Measurements from ENCODE around the gene USP1. TPM values are rescaled to one million over a fixed set of nuclear protein-coding genes. Genes with fewer than 3 reads are reported as not detected.

The USP1 gene
- total RNA-seq, 5 donors from 2014 or later (not counting 1 experiment from before 2014, with no cell fraction given), result 25.9 to 36.5 (median 33.0) TPM

- no peaks in the 10 kb centered on the region for H3K36me3 Mint-ChIP-seq
- H3K27ac Mint-ChIP-seq, result no peak overlapping the region
- no peak for DNase-seq
- no peaks in the 10 kb centered on the region for H3K9me3 Mint-ChIP-seq
- no peak overlapping the region for H3K4me3 Mint-ChIP-seq
- Histone ChIP-seq H3K4me1 (ENCODE audit: control insufficient read depth in 1 of 2, extremely low read depth in 1 of 2, insufficient read depth in 2 of 2, low read length in 2 of 2) (no peaks in the 10 kb centered on the region), H3K9me3 (no peaks in the 10 kb centered on the region), H3K27me3 (replicated peaks in 1 of 2; ENCODE audit: control insufficient read depth in 2 of 2, extremely low read depth in 1 of 2, insufficient read depth in 2 of 2, low read length in 1 of 2) (peaks cover 0 to 2% of the 10 kb centered on the region in 2 experiments), H3K27ac (ENCODE audit: low read length) (no peak overlapping the region), H3K4me3 (ENCODE audit: control insufficient read depth in 1 of 2, extremely low read depth in 1 of 2, low read length in 1 of 2) (no peak overlapping the region), H3K36me3 (ENCODE audit: control insufficient read depth in 2 of 2, extremely low read depth in 1 of 2, insufficient read depth in 1 of 2, low read length in 1 of 2) (no peaks in the 10 kb centered on the region)
- H3K27me3 Mint-ChIP-seq, result no peaks in the 10 kb centered on the region
- CTCF ChIA-PET, result interaction anchor here (0.5 to 2.4 kb wide), 10 partner anchors 9 to 998 kb away, joined by 3 to 13 read pairs (median 3); no protein-coding TSS in a partner anchor
- POLR2A ChIA-PET, result no interaction called here
- no peaks in the 10 kb centered on the region for H3K4me1 Mint-ChIP-seq
- WGBS (ENCODE audit: insufficient coverage), result 77% methylated on average over 3 of the region's 3 CpGs
- no peak for ATAC-seq (replicated peaks in 1 of 4)
Measured at GRCh38 chr1:62406576-62406975, 30.3 kb upstream of the USP1 start.

- peak in 6 of 35 experiments; percentile 3 to 73 (median 16) for DNase-seq
- no peak overlapping the region for H3K4me3 ChIP-seq (ENCODE audit: control insufficient read depth in 1 of 2, extremely low read depth in 1 of 2, low read length in 1 of 2)
- POLR2A ChIA-PET, result no interaction called here
- WGBS (ENCODE audit: insufficient coverage), result 100% methylated on average over 4 of the region's 12 CpGs
- Mint-ChIP-seq H3K4me1 (no peaks in the 10 kb centered on the region), H3K4me3 (no peak overlapping the region), H3K9me3 (no peaks in the 10 kb centered on the region), H3K27ac (no peak overlapping the region), H3K36me3 (no peaks in the 10 kb centered on the region), H3K27me3 (no peaks in the 10 kb centered on the region)
- H3K36me3 ChIP-seq (ENCODE audit: control insufficient read depth in 2 of 2, extremely low read depth in 1 of 2, insufficient read depth in 1 of 2, low read length in 1 of 2), result no peaks in the 10 kb centered on the region
- peaks cover 0 to 9% of the 10 kb centered on the region in 2 experiments for H3K27me3 ChIP-seq (replicated peaks in 1 of 2; ENCODE audit: control insufficient read depth in 2 of 2, extremely low read depth in 1 of 2, insufficient read depth in 2 of 2, low read length in 1 of 2)
- no peaks in the 10 kb centered on the region for H3K4me1 ChIP-seq (ENCODE audit: control insufficient read depth in 1 of 2, extremely low read depth in 1 of 2, insufficient read depth in 2 of 2, low read length in 2 of 2)
- CTCF ChIA-PET, result interaction anchor here (0.7 to 2.4 kb wide), 7 partner anchors 10 to 1004 kb away, joined by 3 to 13 read pairs (median 3); no protein-coding TSS in a partner anchor
- H3K27ac ChIP-seq (ENCODE audit: low read length), result no peak overlapping the region
- no peaks in the 10 kb centered on the region for H3K9me3 ChIP-seq
- ATAC-seq (replicated peaks in 1 of 4), result peak in 1 of 4 experiments; percentile 42
Measured at GRCh38 chr1:62407398-62408009, 29.3 kb upstream of the USP1 start.

- DNase-seq, result no peak
- Histone ChIP-seq H3K27me3 (replicated peaks in 1 of 2; ENCODE audit: control insufficient read depth in 2 of 2, extremely low read depth in 1 of 2, insufficient read depth in 2 of 2, low read length in 1 of 2) (peaks cover 0 to 19% of the 10 kb centered on the region in 2 experiments), H3K4me1 (ENCODE audit: control insufficient read depth in 1 of 2, extremely low read depth in 1 of 2, insufficient read depth in 2 of 2, low read length in 2 of 2) (no peaks in the 10 kb centered on the region), H3K9me3 (no peaks in the 10 kb centered on the region), H3K27ac (ENCODE audit: low read length) (no peak overlapping the region), H3K4me3 (ENCODE audit: control insufficient read depth in 1 of 2, extremely low read depth in 1 of 2, low read length in 1 of 2) (no peak overlapping the region), H3K36me3 (ENCODE audit: control insufficient read depth in 2 of 2, extremely low read depth in 1 of 2, insufficient read depth in 1 of 2, low read length in 1 of 2) (no peaks in the 10 kb centered on the region)
- no peak overlapping the region for H3K4me3 Mint-ChIP-seq
- H3K27ac Mint-ChIP-seq, result no peak overlapping the region
- peaks cover 0 to 3% of the 10 kb centered on the region in 2 donors for H3K27me3 Mint-ChIP-seq
- no peaks in the 10 kb centered on the region for H3K36me3 Mint-ChIP-seq
- WGBS (ENCODE audit: insufficient coverage), result 90% methylated on average over 3 of the region's 8 CpGs
- H3K9me3 Mint-ChIP-seq, result no peaks in the 10 kb centered on the region
- CTCF ChIA-PET, result no interaction called here
- no peak for ATAC-seq (replicated peaks in 1 of 4)
- H3K4me1 Mint-ChIP-seq, result no peaks in the 10 kb centered on the region
- POLR2A ChIA-PET, result no interaction called here
Measured at GRCh38 chr1:62415687-62416086, 21.2 kb upstream of the USP1 start.

GRCh38 chr1:62417351-62417999 lies 19.4 kb upstream of the USP1 start:
- no peaks in the 10 kb centered on the region for H3K4me1 Mint-ChIP-seq
- H3K27me3 ChIP-seq (replicated peaks in 1 of 2; ENCODE audit: control insufficient read depth in 2 of 2, extremely low read depth in 1 of 2, insufficient read depth in 2 of 2, low read length in 1 of 2), result peaks cover 0 to 13% of the 10 kb centered on the region in 2 experiments
- no peak overlapping the region for H3K4me3 ChIP-seq (ENCODE audit: control insufficient read depth in 1 of 2, extremely low read depth in 1 of 2, low read length in 1 of 2)
- no peaks in the 10 kb centered on the region for H3K4me1 ChIP-seq (ENCODE audit: control insufficient read depth in 1 of 2, extremely low read depth in 1 of 2, insufficient read depth in 2 of 2, low read length in 2 of 2)
- H3K36me3 ChIP-seq (ENCODE audit: control insufficient read depth in 2 of 2, extremely low read depth in 1 of 2, insufficient read depth in 1 of 2, low read length in 1 of 2), result no peaks in the 10 kb centered on the region
- no peak for ATAC-seq (replicated peaks in 1 of 4)
- ChIA-PET CTCF (no interaction called here), POLR2A (no interaction called here)
- no peaks in the 10 kb centered on the region for H3K36me3 Mint-ChIP-seq
- no peak overlapping the region for H3K27ac ChIP-seq (ENCODE audit: low read length)
- DNase-seq, result no peak
- no peak overlapping the region for H3K4me3 Mint-ChIP-seq
- H3K9me3 ChIP-seq, result no peaks in the 10 kb centered on the region
- no CpG with 5 or more reads among the region's 2 CpGs for WGBS (ENCODE audit: insufficient coverage)
- peaks cover 0 to 3% of the 10 kb centered on the region in 2 donors for H3K27me3 Mint-ChIP-seq
- no peaks in the 10 kb centered on the region for H3K9me3 Mint-ChIP-seq
- H3K27ac Mint-ChIP-seq, result peak overlapping the region in 1 of 2 donors; percentile 6

- H3K4me1 Mint-ChIP-seq, result no peaks in the 10 kb centered on the region
- H3K9me3 Mint-ChIP-seq, result no peaks in the 10 kb centered on the region
- CTCF ChIA-PET, result no interaction called here
- no peak overlapping the region for H3K27ac ChIP-seq (ENCODE audit: low read length)
- no peak for DNase-seq
- no peaks in the 10 kb centered on the region for H3K4me1 ChIP-seq (ENCODE audit: control insufficient read depth in 1 of 2, extremely low read depth in 1 of 2, insufficient read depth in 2 of 2, low read length in 2 of 2)
- peaks cover 0 to 9% of the 10 kb centered on the region in 2 experiments for H3K27me3 ChIP-seq (replicated peaks in 1 of 2; ENCODE audit: control insufficient read depth in 2 of 2, extremely low read depth in 1 of 2, insufficient read depth in 2 of 2, low read length in 1 of 2)
- no peaks in the 10 kb centered on the region for H3K36me3 Mint-ChIP-seq
- no peaks in the 10 kb centered on the region for H3K9me3 ChIP-seq
- no peak overlapping the region for H3K27ac Mint-ChIP-seq
- H3K4me3 Mint-ChIP-seq, result no peak overlapping the region
- H3K27me3 Mint-ChIP-seq, result peaks cover 0 to 3% of the 10 kb centered on the region in 2 donors
- no peak for ATAC-seq (replicated peaks in 1 of 4)
- no peaks in the 10 kb centered on the region for H3K36me3 ChIP-seq (ENCODE audit: control insufficient read depth in 2 of 2, extremely low read depth in 1 of 2, insufficient read depth in 1 of 2, low read length in 1 of 2)
- H3K4me3 ChIP-seq (ENCODE audit: control insufficient read depth in 1 of 2, extremely low read depth in 1 of 2, low read length in 1 of 2), result no peak overlapping the region
- POLR2A ChIA-PET, result no interaction called here
- no CpG with 5 or more reads among the region's 1 CpG for WGBS (ENCODE audit: insufficient coverage)
Measured at GRCh38 chr1:62420214-62420613, 16.6 kb upstream of the USP1 start.

GRCh38 chr1:62423580-62424242 lies 13.1 kb upstream of the USP1 start:
- no peaks in the 10 kb centered on the region for H3K9me3 ChIP-seq
- no peak overlapping the region for H3K4me3 Mint-ChIP-seq
- no peaks in the 10 kb centered on the region for H3K36me3 ChIP-seq (ENCODE audit: control insufficient read depth in 2 of 2, extremely low read depth in 1 of 2, insufficient read depth in 1 of 2, low read length in 1 of 2)
- peaks cover 0 to 4% of the 10 kb centered on the region in 2 experiments for H3K27me3 ChIP-seq (replicated peaks in 1 of 2; ENCODE audit: control insufficient read depth in 2 of 2, extremely low read depth in 1 of 2, insufficient read depth in 2 of 2, low read length in 1 of 2)
- no peak overlapping the region for H3K27ac ChIP-seq (ENCODE audit: low read length)
- ATAC-seq (replicated peaks in 1 of 4) (no peak), DNase-seq (no peak)
- no peaks in the 10 kb centered on the region for H3K4me1 ChIP-seq (ENCODE audit: control insufficient read depth in 1 of 2, extremely low read depth in 1 of 2, insufficient read depth in 2 of 2, low read length in 2 of 2)
- H3K4me1 Mint-ChIP-seq, result no peaks in the 10 kb centered on the region
- no peaks in the 10 kb centered on the region for H3K27me3 Mint-ChIP-seq
- 95% methylated on average over 5 of the region's 14 CpGs for WGBS (ENCODE audit: insufficient coverage)
- ChIA-PET POLR2A (no interaction called here), CTCF (no interaction called here)
- H3K4me3 ChIP-seq (ENCODE audit: control insufficient read depth in 1 of 2, extremely low read depth in 1 of 2, low read length in 1 of 2), result no peak overlapping the region
- no peaks in the 10 kb centered on the region for H3K36me3 Mint-ChIP-seq
- H3K9me3 Mint-ChIP-seq, result no peaks in the 10 kb centered on the region
- H3K27ac Mint-ChIP-seq, result no peak overlapping the region
